Activated effector memory CD4-positive, alpha-beta T cell treated with anti-CD3 and anti-CD28 coated beads, Interleukin-2, amount 50 U/mL, for 16 hours (primary cell): ENCODE data around the gene SLC30A7.

Experiments used
- DNase-seq: peaks from one replicate; pipeline ENCODE4 v3.0.0-alpha.2; 2020

Gene SLC30A7

DNA sequence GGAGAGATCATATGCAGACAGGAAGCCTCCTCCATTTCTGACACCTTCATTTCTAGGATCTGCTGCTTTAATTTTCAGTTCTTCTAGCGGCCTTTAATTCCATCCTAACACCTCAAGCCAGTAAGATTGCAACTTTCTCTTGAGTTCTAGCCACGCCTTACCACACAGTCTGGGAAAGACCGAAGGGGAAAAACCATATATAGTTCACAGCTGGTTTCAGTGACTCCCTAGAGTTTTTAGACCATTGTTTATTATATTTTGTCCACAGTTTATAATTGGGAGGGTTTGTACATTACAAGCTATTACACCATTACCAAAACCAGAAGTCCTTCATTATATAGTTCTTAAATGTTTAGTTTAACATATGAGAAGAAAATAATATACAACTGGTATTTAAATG lies 92.2 kb downstream of the SLC30A7 start:
- DNase-seq = no peak

DNA sequence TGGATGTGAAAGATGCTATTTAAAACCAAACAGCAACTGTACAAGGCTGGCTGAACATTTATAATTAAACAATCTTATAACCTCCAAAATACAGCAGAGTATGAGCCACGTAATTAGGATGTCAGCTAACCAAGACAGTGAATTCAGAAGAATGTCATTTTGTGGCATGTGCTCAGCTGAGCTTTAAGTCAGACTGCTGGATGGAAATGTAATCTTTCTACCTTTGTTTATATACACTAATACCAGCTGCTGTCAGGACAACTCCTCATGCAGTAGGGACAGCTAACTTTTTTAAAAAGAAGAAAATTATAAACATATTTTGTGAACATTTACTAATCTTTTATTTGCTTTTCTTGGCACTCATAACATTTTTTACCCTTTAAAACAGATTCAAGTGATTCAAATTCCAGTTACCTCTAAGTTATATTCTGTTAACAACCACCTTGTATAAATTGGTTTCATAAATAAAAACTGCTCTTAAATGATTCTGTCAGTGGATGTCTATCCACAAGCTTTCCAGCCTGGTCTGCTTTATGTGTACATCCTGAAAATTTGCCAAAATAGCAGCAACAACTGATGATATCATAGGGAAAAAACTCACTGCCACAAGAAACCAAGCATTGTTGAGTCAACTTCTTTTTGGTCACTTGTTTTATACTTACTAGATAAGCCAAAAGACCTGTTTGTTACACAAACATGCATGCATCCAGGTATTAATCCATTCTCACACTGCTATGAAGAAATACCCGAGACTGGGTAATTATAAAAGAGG lies 93.6 kb downstream of the SLC30A7 start:
- DNase-seq = no peak

DNA sequence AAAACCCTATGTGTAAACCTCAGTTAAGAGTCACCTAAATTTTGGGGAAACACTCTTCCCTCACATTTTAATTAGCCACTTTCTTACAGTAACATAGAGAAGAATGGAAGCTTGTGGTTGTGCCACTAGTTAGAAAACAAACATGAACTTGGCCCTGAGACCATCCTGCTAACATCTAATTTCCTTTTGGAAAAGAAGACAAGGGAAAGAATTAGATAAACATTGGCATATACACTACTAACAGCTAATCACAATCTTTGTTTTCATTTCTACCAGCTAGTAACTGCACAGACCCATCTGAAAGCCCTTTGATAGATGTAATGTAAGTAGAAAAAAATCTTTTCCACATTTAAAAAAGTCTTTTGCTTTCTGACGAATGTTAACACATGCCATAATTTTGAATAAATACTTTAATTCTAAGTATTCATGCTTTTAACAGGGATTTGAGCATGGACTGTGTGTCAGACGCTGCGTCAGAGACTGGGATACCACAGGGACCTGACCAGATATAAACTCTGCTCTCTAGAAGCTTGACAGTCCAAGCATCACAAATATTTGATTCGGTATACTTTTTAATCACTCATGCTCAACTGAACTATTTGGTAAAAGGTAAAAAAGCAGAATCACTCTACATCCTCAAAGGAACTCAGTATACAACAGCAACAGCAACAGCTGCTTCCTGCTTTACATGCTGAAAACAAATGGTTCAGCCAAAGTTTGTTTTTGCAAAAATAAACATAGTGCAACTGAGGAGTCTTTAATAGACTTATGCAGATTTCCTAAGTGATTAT lies 99.5 kb downstream of the SLC30A7 start:
- no peak for DNase-seq

DNA sequence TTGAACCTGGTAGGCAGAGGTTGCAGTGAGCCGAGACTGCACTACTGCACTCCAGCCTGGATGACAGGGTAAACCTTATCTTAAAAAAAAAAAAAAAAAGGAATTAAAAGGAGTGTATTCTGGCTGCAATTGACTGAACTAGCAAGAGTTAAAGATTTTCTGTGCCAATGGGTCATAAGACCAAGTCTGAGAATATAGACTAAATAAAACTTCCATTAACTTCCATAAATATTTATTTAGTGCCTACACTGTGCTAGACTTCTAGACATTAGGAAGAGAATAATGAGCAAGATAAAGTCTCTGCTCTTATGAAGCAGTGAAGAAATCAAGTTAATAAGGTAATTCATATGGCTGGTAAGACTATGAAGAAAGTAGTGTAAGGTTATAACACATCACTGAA lies 102.5 kb downstream of the SLC30A7 start:
- DNase-seq = no peak

DNA sequence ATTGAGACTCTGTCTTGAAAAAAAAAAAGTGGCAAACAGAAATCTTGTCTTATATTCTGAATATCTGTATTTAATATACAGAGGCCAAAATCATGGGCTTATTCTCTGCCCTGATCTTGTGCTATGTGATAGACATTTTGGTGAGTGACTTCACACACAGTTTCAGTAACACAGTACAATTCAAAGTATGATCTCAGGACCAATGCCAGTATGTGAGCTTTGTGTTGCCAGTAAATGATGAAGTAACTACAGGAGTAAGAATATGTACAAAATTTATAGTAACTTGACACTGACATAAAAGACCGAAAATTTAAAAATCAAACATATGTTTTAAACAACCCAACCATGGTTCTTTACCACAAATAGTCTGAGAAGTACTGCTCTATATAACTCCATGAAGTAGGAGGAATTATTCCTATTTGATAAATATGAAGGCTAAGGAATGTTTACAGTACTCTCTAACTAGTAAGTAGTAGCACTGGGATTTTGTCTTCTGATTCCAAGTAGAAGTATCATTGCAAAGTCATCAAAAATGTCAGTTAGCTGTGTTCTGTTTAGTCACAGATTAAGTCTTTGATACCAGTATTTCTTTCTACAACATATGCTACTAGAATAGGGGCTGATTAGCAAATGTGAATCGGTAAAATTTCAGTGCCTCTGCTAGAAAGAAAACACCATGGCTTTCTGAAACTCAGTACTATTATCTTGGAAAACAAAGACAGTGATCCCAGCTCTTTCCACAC lies 104.4 kb downstream of the SLC30A7 start:
- no peak for DNase-seq

DNA sequence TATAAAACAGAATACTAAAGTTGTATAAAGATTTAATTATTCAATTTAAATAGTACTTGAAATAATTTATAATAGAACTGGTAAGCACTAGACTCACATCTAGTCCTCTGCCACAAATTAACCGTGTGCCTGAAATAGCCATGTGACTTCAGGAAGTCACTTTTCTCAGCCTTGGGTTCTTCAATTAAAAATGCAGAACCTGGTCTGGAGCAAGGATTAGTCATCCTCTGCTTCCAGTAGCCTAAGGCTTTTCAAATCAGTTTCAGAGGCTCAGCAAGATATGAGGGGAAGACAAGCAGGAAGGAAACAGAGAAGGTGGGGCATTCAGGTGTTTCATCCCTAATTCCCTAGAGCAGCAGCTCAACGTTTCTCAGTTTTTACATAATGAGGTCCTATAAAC lies 106.7 kb downstream of the SLC30A7 start:
- no peak for DNase-seq

DNA sequence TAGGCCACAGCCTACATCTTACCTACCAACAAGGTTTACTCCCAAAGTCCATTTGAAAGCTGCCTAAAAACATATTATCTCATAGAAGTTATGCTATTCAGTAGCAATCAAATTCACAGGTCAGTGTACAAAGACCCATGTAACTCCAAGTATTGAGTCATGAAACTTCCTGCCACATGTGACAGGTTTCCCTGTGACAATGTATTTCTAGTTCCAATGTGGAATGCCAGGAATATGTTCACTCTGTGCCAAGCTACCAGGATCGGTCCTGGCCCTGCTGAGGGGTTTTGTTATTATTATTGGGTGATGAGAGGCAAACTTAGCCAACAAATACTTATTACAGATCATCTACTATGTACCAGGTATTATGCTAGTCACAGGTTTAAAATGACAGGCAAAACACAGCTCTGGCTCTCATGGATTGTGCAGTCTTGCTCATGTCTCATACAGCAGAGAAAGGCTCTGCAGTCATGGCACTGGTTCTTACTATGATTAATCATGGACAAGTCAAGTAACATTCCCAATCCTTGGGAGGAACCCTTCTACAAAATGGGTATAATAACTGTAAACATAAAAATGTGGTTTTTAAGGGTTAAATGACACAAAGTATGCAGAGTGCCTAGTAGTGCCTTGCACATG lies 107.2 kb downstream of the SLC30A7 start:
- no peak for DNase-seq

DNA sequence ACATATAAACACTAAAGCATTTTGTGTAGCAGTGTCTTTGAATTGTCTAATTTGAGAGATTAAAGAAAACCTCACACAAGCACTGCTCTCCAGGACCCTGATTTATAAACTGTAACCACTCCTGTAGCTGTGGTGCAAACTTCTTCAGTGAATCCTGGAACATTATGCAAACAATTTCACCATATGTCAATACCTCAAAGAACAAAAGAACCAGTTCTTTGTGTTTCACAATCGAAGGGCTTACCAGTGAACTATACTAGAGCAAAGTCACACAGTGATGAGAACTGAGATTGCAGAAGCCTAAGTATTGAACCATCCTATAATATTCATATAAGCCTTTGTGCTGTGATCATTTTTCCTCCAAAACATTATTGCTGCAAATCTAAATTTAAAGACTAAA lies 108.2 kb downstream of the SLC30A7 start:
- no peak for DNase-seq

DNA sequence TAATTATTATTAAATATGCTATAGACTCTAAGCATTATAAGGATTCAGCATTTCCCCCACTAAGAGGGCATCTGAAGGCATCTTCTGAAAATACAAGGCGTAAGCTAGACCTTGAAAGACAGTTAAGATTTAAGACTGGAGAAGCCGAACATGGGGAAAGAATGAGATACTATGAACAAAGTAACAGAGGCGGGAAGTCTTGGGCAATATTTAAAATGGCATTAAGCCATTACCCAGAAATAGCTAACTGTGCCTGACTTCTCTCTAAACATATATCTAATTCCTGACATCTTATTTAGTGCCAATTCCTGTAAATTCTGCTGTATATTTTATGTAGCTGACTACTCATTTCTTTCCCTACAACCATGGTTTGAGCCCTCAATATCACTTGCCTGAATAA lies 108.8 kb downstream of the SLC30A7 start:
- DNase-seq = no peak

DNA sequence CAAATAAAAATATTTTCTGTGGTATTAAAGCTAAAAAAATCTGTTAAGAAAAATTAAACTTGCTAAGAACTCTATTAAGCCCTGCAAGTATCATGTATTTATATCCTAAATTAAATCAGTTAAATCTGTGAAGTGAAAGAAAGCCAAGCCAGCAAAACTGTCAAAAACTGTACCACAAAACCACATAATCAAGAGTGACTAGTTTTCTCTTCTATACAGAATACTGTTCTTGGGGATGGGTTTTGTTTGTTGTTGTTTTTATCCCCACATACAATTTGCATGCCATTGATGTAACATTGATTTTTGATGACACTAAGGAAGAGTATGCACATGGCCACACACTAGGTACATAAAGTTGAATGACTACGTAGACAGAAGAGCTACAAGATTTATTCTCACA lies 109.3 kb downstream of the SLC30A7 start:
- DNase-seq = no peak

DNA sequence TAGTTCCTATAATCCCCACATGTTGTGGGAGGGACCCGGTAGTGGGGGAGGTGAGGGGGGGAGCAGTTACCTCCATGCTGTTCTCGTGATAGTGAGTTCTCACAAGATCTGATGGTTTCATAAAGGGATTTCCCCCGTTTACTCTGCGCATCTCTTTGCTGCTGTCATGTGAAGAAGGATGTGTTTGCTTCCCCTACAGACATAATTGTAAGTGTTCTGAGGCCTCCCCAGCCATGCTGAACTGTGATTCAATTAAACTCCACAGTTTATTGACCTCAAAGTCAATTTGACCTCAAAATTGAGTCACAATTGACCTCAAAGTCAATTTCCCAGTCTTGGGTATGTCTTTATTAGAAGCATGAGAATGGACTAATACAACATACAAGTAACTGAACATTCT lies 110.0 kb downstream of the SLC30A7 start:
- no peak for DNase-seq

DNA sequence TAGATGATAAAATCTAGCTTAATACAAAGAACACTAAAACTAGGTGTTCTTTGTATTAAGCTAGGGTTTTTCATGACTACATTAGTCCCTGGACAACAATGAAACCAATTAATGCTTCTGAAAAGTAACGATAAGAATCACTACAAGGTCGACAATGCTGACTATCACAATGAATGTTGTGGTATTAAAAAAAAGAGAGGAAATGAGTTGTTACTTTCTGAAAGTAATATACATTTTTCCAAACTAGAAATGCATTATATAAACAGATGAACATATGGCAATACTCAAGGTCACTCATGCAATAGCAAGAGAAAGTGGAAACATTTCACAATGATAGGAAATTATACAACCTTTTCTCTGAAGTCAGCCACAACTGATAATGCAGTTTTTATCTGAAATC lies 110.7 kb downstream of the SLC30A7 start:
- DNase-seq = no peak

DNA sequence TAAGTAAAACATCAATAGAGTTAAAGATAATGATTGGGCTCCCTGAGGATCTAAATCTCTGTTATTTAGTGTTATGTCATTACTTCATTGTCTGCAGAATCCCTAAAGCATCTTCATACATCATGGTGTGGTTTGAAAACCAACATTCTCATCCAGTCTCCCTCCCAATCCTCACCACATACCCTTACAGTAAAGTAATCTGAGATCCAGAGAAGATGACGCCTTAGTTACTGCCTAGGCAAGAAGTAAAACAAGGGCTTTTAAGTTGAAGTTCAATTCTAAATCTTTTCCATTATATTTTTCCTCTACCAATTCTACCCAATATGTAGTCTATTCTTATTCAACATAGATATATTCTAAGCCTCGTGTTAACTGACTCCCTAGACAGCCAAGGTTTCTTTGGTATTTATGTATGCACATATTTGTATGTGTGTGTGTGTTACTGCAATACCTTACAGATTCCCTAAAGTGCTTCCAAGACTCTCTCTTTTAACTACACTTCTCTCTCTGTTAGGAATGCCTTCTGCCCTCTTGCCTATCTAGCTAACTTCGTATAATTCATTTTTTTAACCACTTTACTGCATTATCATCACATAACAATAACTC lies 112.4 kb downstream of the SLC30A7 start:
- DNase-seq = no peak

DNA sequence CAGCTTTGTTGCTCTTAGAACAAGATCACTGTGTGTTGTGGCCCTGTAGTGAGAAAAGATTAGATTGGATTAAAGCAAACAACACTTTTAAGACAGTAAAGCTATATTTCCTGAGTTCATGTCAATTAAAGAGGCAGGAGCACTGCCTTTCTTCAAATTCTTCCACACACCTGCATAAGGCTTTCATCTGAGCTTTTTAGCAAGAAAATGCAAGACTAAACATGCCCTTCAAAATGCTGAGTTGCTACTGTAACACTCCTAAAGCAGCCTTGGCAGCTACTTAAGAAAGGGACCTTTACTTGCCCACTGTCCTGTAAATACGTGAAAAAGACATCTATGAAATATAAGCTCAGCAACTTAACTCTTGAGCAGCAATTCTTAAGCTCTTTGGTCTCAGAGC lies 117.9 kb downstream of the SLC30A7 start:
- no peak for DNase-seq

DNA sequence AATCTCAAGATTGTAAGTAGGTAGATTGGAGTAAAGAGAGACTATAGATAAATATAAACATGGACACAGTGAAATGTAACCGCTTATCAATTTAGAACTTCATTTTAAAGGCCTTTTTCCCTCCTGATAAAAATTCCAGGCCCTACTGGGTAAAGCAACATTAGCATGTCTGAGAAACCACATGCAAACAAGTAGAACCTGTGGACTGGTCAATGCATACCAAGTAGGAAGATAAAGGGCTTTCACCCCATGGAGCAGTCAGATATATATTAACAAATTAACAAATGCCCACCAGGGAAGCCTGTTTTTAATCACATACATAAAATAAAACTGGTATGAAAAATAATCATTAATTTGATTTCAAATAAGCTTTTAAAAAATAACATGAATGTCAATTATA lies 121.6 kb downstream of the SLC30A7 start:
- no peak for DNase-seq

DNA sequence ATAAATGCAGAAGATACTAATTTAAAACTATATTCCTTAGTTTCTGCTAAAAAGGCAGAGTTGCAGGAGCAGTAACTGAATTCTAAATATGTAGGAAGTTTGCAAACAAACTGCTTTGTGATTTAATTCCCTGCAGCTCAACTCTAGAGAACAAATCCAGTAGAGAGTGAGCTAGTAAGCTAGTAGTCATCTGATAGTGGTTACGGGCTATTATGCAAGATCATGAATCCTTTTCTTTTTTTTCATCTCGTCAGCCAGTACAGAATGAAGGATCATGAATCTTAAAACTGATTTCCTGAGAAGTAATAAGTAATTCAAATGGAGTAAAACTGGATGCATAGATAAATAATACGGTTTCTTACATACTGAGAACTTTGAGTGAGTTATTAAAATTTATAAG lies 126.4 kb downstream of the SLC30A7 start:
- no peak for DNase-seq

DNA sequence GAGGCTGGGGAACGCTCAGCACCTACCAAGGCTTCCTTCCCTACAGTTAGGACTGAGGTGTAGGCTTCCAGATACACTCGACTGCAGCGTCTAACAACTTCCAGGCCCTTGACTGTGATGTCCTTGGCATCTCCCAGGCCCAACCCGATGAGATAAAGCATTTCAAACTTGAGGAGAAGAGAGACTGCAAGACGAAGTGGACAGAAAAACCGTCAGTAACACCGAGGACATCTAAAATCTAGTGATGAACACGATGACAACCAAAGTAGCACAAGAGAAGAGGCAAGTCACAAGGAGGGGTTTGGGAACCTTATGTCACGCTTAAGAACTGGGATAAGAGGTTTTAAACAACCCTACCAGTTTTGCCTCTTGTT lies 129.4 kb downstream of the SLC30A7 start:
- DNase-seq = peak; percentile 66

DNA sequence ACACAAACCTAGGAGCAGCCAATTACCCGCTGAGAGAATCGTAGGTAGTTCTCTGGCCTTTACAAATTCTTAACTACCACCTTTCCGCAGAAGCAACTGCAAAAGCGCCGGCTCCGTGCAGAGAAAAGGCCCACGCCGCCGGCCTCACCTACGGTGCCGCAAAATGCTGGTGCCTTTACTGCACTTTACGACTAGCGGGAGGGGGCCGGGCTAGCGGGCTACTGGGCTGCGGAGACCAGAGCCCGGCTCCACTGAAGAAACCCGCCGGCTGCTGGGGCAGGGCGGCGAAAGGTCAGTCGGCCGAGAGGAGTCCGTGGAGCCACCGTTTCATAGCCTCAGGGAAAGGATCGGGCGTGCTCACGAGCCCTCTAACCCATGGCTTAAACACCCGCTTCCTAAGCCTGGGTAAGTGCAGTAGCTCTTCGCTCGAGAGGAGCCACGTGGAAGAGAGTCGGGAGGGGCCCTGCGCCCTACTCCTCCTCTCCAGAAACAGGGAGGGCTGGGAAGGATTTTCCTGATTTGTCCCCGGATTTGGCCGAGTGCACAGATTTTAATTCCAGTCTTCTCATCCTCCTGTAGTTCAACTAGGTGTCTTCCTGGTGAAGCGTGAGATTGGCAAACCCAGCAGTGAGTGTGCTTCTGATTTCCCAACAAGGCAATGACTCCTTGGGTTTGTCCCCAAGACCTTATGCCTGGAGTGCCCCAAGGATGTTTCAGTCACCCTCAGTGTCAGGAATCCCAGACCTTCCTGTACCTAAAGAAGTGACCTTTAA lies 130.0 kb downstream of the SLC30A7 start, which contains the start of gene DPH5:
TSS of gene DPH5 (minus strand) at position 128 of the 773 bp plus-strand sequence. CDS start 341 bp downstream, outside the sequence.
- DNase-seq = peak; percentile 96

DNA sequence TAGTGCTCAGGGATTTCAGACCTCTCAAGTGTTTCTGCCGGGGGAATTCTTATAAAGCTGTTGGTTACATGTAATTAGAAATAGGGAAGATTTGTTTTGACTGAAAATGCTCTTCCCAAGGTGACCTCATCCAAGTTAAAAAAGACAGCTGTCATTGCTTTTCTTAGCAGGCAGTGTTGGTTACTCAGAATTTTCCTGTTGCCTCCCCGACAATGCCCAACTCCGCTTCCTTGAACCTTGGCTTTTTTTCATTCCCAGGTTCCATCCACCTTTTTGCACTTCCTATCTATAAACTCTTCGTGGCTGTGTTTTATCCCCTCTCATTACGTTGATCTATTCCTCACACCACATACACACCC lies 130.5 kb downstream of the SLC30A7 start:
- no peak for DNase-seq

DNA sequence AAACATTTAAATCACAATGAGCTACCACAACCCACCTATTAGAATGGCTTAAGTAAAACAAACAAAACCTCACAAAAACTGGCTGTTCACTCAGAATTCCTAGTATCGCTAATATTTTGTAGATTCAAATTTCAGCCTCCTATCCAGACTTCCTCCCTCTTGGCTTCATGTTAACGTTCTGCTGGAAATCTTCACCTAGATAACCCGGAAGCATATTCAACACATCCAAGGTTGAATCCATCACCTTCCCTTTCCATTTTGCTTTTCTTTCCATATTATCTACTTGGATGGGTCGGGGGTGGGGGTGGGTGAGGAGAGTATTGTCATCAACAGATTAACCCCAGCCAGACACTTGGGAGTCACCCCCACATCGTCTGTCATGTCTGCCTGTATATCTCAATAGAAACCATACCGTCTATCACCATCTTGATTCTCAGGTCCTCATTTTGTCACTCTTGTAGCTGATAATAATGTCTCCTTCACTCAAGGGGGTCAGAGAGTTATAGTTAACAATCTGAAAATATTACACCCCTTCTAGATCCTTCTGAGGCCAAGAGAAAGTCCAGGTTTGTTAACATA lies 131.4 kb downstream of the SLC30A7 start:
- DNase-seq = no peak

DNA sequence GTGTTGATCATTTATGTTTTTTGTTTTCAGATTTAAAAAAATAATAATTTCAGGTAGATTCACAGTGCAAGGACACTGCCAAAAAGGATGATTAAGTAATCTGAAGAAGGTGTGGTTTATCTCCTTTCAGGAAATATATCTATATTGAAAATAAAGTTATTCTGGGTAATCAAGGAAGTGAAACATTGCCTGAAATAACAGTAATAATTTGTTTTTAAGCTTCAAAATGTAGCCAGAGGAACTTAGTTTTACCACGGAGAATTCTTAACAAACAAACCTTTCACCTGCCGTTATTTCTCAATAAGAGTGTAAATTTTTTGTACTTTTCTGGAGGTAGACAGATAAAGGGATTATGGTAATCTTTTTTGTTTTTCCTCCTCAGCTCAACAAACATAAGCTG lies 132.6 kb downstream of the SLC30A7 start:
- no peak for DNase-seq

DNA sequence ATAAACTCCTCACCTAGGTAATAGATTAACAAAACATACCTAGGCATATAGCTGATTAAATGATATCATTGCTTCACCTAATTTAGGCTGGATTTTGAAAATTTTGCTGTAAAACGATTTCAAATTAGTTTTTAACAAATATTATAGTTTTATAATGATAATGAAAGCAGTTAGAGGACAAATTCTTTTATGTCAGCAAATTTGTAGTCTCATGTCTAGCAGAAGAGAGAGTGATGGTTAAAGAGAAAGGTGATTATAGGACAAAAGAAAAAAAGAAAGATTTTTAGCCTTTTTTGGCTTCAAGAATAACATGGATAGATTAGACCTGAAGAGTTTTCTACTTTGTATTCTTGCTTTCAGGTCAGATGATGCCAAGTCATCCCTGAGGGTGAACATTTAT lies 133.3 kb downstream of the SLC30A7 start:
- no peak for DNase-seq
